HG03457 (cell line): Measurements from ENCODE around the gene LTA4H.
A peak's percentile ranks its signal among the peaks of the same experiment; 100 is the strongest.

ENCODE experiments used
- ATAC-seq: cut with Tn5 transposase; IDR thresholded peaks from one replicate; pipeline ENCODE4 v1.9.1; 2021; ENCODE audit warnings: moderate number of reproducible peaks; ENCODE audit not compliant: unreplicated experiment

Gene LTA4H

DNA sequence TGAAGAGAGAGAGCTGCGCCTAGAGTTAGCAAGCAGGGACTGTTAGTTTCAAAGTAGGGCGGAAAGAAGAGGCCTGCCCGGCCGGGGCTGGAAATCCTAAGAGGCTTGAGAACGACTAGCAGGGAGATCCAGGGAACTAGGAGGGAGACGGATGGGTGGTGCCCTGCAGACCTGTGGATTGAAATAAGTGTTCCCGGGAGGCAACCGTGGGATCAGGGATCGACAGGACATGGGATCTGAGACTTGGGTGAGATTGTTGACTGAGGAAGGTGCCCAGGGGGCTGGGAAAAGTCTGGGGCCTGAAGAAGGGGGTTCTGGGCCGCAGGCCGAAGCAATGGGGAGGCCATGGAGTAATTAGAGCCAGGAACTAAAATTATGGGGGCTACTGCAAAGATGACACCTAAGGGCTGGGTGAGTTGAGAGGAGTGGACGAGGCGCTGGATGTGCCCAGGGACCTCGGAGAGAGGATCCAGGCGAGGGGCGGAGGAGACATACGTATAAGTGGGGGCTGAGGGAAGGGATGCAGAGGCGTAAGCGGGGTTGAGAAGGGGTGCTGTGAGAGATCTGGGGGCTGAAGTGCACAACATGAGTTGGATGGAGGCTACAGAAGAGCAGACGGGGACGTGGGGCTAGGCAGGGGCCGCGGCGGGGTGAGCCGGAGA, 635 bp downstream of the LTA4H start:
- no peak for ATAC-seq

GRCh38 chr12:96033549-96034389, 1.6 kb downstream of the LTA4H start:
- no peak for ATAC-seq

GRCh38 chr12:96029826-96030225, 5.6 kb downstream of the LTA4H start:
- no peak for ATAC-seq

- ATAC-seq = no peak
Observed at GRCh38 chr12:96028538-96028937, 6.8 kb downstream of the LTA4H start.

DNA sequence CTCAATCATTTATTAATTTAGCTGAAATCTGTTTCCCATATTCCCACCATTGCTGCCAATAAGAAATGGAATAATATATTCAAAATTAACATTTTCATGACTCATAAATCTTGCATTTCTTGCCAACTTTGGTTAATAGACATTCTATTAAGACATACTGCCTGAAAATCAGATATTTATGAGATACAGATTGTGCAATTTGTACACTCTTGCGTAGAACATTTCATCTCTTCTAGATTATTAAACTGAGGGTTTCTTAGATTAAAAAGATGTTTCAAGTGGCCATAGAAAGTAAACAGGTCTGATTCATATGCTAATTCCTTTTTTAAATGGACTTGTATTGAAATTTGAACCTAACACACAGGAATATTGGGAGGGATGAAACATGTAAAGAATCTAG, 9.1 kb downstream of the LTA4H start:
- no peak for ATAC-seq

GRCh38 chr12:96025518-96025917, 9.9 kb downstream of the LTA4H start:
- ATAC-seq = no peak

DNA sequence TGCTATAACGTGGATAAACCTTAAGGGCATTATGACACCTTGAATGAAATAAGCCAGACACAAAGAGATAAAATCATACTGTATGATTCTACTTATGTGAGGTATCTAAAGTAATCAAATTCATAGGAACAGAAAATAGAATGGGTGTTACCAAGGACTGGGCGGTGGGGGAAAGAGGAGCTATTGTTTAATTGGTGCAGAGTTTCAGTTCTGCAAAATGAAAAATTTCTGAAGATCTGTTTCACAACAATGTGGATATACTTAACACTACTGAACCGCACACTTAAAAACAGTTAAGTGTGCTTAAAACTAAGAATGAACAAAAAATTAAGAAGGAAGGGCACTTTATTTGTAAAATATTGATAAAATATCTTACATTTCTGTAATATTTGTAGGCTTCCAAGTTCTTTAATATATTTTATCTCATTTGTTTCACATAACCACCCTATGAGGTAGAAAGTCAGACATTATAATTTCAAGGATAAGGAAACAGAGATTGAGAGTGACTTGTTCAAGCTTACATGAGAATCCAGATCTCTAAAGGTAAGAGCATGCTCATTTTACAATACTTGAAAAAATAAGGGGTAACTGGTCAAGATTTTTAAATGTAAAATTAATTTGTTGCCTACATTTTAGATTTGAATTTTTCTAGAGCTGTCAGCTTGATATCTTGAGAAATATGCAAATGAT, 14.9 kb downstream of the LTA4H start:
- peak; percentile 85 for ATAC-seq

DNA sequence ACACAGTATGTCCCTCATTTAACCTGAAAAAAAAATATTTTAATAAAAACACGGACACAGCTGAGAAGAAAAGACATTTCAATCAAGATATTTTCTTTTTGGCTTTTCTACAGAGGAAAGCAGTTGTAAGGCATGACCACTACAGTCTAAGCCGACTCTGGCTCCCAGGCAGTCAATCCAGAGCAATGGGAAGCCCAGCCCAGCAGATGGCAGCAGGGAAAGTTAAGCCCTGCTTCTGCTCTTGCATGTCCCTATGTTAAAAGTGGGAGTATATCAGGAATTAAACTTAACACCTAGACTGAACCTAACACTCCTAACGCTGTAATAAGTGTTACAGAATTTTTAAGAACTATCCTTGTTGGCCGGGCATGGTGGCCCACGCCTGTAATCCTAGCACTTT, 19.7 kb downstream of the LTA4H start:
- no peak for ATAC-seq

DNA sequence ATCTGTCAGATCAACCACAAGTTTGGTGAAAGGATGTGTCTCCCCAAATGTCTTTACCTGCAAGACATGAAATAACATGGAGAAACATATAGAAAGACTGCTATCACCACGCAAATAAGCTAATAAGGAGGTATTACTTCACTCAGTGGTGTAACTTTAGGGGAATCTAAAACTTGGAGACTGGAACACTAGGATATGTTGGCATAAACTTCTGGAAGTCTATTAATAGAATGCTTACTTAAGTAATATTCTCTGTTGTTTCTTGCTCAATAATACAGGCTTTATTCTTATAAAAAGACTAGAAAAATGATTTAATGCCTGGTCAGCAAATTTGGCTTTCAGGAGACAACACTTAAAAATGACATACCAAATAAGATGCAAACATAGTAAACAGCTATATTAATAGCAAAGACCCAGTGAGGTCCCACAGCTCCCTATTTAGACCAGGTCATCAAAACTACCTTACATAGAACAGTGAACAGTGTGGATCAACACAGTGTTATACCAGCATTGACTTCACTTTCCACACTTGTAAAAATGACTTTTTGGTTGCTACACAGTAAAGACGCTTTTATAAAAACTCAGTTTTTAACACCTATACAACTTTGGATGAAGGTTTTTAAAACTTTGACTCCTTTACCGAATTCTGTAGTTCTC, 20.3 kb downstream of the LTA4H start:
- ATAC-seq = no peak

- ATAC-seq = no peak
Observed at GRCh38 chr12:96007729-96008128, 27.7 kb downstream of the LTA4H start.

DNA sequence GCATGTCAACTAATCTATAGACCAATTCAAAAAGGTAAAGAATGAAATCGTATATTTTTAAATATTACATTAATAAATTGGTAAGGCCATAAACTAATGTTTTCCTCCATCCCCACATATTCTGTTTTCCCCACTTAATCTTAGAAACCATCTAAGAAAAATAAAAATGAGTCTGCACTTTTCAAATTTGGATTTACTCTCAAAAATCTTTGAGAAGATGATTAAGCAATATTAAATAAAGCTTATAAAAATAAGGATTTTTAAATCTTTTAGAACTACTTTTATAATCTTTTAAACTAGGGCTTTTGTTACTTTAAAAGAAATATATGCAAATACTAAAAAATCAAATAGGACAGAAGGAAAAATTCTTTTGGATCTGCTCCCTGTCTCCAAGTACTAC, 28.7 kb downstream of the LTA4H start:
- no peak for ATAC-seq

GRCh38 chr12:96000858-96001257, 34.5 kb downstream of the LTA4H start:
- no peak for ATAC-seq

DNA sequence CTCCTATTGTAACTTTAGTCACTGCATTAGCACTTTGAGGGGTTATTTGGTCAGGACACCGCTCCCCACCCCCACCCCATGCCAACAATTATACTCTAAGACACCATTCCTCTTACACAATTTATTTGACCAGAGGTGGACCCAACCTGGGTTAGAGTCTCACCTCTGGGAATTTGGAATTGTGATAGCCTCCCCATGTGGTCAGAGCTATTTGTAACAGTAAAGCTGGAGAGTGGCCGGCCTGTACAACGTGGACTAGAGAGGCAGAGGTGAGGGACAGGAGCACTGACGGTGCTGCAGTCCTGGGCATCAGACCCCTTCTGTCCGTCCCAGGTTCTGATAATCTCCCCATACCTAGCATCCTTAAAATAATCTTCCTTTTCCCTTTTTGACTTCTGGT, 35.9 kb downstream of the LTA4H start:
- ATAC-seq = no peak

DNA sequence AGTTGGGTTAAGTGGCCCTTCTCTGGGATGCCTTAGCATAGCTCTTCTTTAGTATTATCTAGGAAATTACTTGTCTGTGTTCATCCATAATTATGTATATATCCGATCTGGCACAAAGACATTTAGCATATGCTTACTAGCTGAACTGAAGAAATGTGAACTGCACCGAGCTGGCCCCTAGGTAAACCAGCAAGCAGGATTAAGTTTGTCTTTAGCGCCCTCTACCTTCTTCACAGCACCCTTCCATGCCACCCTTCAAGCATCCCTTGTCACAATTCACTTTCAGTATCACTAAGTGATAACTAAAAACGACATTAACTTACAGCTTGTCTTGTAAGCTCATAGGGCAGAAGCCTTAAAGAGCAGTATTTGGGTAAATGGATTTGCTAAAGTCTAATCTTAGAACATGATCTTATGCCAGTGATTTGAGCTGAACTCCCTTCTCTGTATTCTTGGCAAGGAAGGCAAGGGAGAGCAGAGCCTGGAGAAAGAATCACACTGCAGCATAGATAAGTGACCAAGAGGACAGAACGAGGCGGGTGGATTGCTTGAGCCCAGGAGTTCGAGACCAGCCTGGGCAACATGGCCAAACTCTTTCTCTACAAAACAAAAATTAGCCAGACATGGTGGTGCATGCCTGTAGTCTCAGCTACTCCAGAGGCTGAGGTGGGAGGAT, 36.6 kb downstream of the LTA4H start:
- ATAC-seq = peak; percentile 97

- no peak for ATAC-seq
Observed at GRCh38 chr12:95997911-95998510, 37.4 kb downstream of the LTA4H start.

DNA sequence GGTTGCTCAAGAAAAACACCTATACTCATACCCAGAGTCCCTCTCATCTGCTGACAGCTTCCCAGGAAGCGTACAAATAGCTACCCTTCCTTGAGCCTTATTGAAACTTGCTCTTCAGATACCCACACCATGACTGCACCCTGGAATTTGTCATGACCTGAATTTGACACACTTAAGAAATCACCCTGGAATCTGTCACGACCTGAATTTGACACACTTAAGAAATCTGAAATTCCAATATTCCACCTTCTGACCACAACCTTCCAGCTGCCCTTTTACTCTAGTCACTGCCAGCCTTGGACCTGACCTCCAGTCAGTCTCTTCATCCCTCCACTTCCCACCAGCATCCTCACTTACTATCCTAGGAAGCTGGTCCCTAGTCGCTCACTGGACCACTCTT, 38.1 kb downstream of the LTA4H start:
- ATAC-seq = no peak

GRCh38 chr12:95996034-95996658, 39.2 kb downstream of the LTA4H start, which contains the start of gene HAL:
Gene HAL (minus strand): TSS chr12:95996344. CDS start chr12:95995910, 434 bp downstream.
- ATAC-seq = no peak

- no peak for ATAC-seq
Observed at GRCh38 chr12:95995238-95996031, 40.0 kb downstream of the LTA4H start.

DNA sequence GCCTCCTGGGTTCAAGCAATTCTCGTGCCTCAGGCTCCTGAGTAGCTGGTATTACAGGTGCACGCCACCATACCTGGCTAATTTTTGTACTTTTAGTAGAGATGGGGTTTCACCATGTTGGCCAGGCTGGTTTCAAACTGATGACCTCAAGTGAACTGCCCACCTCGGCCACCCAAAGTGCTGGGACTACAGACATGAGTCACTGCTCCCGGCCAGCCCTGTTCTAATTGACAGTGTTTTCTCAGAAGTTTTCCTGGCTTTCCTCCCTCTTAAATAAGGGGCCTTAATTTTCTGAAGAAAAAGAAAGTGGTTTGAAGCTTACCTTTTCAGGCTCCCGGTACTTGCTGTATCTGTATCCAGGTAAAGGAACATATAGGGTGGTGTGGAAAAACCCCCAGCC, 40.9 kb downstream of the LTA4H start:
- ATAC-seq = no peak
